Parathyroid adenoma (tissue), 2 donors: ENCODE results near the gene ETV1.
A peak's percentile ranks its signal among the peaks of the same experiment; 100 is the strongest.

Experiments
- H2AFZ ChIP-seq: fragments of 300-600 bp; sonication (generic); one replicate; pipeline ENCODE4 v1.7.0; 2017; ENCODE audit warnings: antibody characterized with exemption, mild to moderate bottlenecking
- H3K27ac ChIP-seq: fragments of 300-600 bp; sonication (generic); one replicate; pipeline ENCODE4 v1.7.0; 2017
- H3K27me3 ChIP-seq: fragments of 300-600 bp; sonication (generic); one replicate; pipeline ENCODE4 v1.7.0; 2017; ENCODE audit warnings: low read length; ENCODE audit not compliant: control insufficient read depth, insufficient read depth
- H3K36me3 ChIP-seq: fragments of 300-600 bp; sonication (generic); one replicate; pipeline ENCODE4 v1.7.0; 2017; ENCODE audit warnings: low read length; ENCODE audit not compliant: control insufficient read depth, insufficient read depth
- H3K4me1 ChIP-seq: fragments of 300-600 bp; sonication (generic); one replicate; pipeline ENCODE4 v1.7.0; 2017; ENCODE audit warnings: control low read depth
- H3K4me2 ChIP-seq: fragments of 300-600 bp; sonication (generic); one replicate; pipeline ENCODE4 v1.7.0; 2017; ENCODE audit warnings: low read length
- H3K4me3 ChIP-seq: fragments of 300-600 bp; sonication (generic); one replicate; pipeline ENCODE4 v1.7.0; 2017; ENCODE audit warnings: low read depth, low read length
- H3K79me2 ChIP-seq: fragments of 300-600 bp; sonication (generic); one replicate; pipeline ENCODE4 v1.7.0; 2017; ENCODE audit warnings: control low read depth
- H3K9ac ChIP-seq: fragments of 300-600 bp; sonication (generic); one replicate; pipeline ENCODE4 v1.7.0; 2017; ENCODE audit warnings: mild to moderate bottlenecking
- H3K9me3 ChIP-seq: fragments of 300-600 bp; sonication (generic); one replicate; pipeline ENCODE4 v1.7.0; 2017; ENCODE audit warnings: low read length; ENCODE audit not compliant: control insufficient read depth
- CTCF ChIP-seq: fragments of 300-600 bp; sonication (generic); IDR thresholded peaks from one replicate; pipeline ENCODE4 v1.7.0; 2017; ENCODE audit warnings: antibody characterized with exemption, mild to moderate bottlenecking
- donor health status: primary hyperparathyroidism.

The ETV1 gene

DNA sequence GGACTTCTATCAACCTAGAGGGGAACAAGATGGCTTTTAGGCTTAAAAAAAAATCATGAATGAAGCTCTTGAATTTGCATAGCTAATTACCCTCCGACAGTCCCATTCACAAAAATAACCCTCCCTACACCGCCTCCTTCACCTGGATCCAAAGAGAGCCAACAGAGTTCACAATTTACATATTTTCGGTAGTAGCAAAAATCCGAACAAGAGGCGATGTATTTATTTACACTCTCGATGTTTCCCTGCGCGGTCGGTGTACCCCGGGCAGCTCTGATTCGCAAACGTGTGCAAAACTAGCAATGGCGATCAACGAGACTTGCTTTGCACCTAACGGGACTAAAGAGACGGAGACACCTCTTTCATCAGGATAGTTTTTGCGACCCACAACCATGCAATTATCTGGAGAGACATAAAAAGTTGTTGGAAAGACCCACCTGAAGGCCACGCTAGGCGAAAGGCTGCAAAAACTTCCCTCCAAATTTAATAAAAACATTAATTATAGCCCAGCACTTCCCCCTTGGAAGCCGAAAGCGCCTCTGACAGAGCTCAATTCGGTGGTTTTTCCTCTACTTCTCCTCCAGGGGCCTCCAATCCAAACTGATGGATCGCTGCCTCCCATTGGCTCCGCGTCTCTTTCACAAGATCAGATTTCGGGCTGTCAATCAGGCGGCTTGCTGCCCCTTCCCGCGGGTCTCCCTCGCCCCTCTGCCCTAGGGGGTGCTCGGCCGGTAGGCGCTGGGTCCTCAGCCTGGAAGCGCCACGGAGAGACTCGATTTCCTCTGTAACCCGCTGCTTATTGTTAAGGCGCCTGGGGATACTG is at the start of gene ETV1:
Gene ETV1, minus strand, starts transcription at position 541 of the 823 bp plus-strand sequence. CDS start 614 bp downstream, outside the sequence.
- H3K36me3 ChIP-seq: no peaks in the 10 kb centered on the region
- H3K27ac ChIP-seq: peak within 1 kb of the TSS; percentile 94
- TF ChIP-seq CTCF: peak; percentile 23
- no peaks in the 10 kb centered on the region for H3K79me2 ChIP-seq
- H3K9me3 ChIP-seq: no peaks in the 10 kb centered on the region
- no peak within 1 kb of the TSS for H3K9ac ChIP-seq
- H3K27me3 ChIP-seq: no peaks in the 10 kb centered on the region
- H2AFZ ChIP-seq: peak within 1 kb of the TSS; percentile 93
- H3K4me3 ChIP-seq: peak within 1 kb of the TSS; percentile 80
- no peaks in the 10 kb centered on the region for H3K4me1 ChIP-seq
- peak within 1 kb of the TSS; percentile 82 for H3K4me2 ChIP-seq

DNA sequence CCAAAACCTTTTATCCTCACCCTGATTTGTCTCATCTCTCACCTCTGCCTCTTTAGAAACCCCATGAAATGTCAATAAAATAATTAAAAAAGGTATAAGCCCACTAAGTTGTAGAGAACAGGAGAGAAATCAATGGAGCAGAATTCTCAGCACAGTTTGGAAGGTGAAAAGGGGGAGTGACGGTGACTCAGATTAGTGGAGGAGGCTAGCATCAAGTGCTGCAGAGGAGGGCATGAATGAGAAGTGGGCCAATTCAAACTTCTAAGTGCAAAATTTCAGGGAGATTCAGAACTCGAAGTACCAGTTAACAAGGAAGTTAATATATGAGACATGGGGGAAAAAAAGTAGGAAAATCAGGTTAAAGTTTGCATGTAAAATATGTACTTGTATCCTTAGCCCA is 34.9 kb upstream of the ETV1 start:
- no peak for TF ChIP-seq CTCF
- Histone ChIP-seq H3K36me3 (no peaks in the 10 kb centered on the region), H3K4me1 (no peaks in the 10 kb centered on the region), H3K4me2 (no peak overlapping the region), H3K27ac (no peak overlapping the region), H3K9ac (no peak overlapping the region), H3K9me3 (no peaks in the 10 kb centered on the region), H3K4me3 (no peak overlapping the region), H2AFZ (no peak overlapping the region), H3K79me2 (no peaks in the 10 kb centered on the region), H3K27me3 (no peaks in the 10 kb centered on the region)

DNA sequence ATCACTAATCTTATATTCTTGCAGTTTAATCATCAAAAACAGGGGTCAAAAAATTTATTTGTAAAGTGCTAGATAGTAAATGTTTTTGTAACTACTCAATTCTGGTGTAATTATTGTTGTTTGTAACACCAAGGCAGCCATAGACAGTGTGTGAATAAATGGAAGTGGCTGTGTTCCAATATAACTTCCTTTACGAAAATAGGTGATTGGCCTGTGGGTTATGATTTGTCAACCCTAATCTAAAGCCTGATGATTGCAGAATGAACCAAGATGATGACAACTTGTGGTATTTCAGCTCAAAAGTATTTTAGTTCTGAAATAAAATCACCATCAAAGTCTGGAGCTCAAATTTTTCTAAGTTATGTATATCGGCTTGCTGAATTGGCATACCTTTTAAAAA is 34.4 kb upstream of the ETV1 start:
- H3K9ac ChIP-seq: no peak overlapping the region
- H3K36me3 ChIP-seq: no peaks in the 10 kb centered on the region
- H3K4me2 ChIP-seq: no peak overlapping the region
- H3K27me3 ChIP-seq: no peaks in the 10 kb centered on the region
- H3K4me3 ChIP-seq: no peak overlapping the region
- no peak overlapping the region for H2AFZ ChIP-seq
- no peaks in the 10 kb centered on the region for H3K4me1 ChIP-seq
- no peak for TF ChIP-seq CTCF
- no peaks in the 10 kb centered on the region for H3K9me3 ChIP-seq
- no peak overlapping the region for H3K27ac ChIP-seq
- no peaks in the 10 kb centered on the region for H3K79me2 ChIP-seq

DNA sequence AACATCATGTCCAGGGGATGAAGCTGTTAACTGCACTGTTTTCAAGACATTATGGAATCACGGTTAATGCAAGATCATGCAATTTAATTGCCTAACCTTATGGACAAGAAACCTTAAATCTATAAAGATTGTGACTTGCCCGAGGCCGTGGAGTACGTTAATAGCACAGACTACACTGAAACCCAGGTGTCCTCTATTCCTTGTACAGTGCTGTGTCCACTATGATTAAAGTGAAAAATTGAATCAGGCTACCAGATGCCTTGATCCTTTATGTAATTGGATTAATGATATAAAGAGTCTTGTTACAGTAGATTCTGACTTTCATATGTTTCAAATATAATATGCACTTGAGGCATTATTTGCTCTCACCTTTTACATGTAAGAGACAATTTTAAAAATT is 33.9 kb upstream of the ETV1 start:
- H3K27me3 ChIP-seq: no peaks in the 10 kb centered on the region
- no peaks in the 10 kb centered on the region for H3K4me1 ChIP-seq
- H3K4me2 ChIP-seq: no peak overlapping the region
- H2AFZ ChIP-seq: no peak overlapping the region
- TF ChIP-seq CTCF: no peak
- H3K4me3 ChIP-seq: no peak overlapping the region
- H3K79me2 ChIP-seq: no peaks in the 10 kb centered on the region
- no peaks in the 10 kb centered on the region for H3K36me3 ChIP-seq
- H3K27ac ChIP-seq: no peak overlapping the region
- no peaks in the 10 kb centered on the region for H3K9me3 ChIP-seq
- H3K9ac ChIP-seq: no peak overlapping the region

DNA sequence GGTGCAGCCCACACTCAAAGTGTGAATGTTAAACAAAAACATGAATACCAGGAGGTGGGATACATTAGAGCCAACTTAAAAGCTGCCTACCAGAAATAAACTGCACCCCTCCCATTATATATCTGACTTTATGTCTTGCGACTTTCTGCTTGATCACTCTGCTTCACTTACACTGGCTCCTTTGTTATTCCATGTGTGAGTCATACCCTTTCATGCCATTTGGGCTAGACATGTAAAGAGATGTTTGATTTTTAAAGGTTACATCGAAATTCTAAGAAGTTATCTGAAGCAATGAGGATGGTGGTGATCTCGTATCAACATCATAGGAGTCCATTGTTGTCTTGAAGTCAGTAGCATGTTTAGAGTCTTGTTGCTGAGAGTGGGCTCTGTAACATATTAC is 31.6 kb upstream of the ETV1 start:
- Histone ChIP-seq H3K4me1 (no peaks in the 10 kb centered on the region), H3K27me3 (no peaks in the 10 kb centered on the region), H3K36me3 (no peaks in the 10 kb centered on the region), H3K27ac (no peak overlapping the region), H3K4me2 (no peak overlapping the region), H3K4me3 (no peak overlapping the region), H3K79me2 (no peaks in the 10 kb centered on the region), H3K9ac (no peak overlapping the region), H2AFZ (no peak overlapping the region), H3K9me3 (no peaks in the 10 kb centered on the region)
- no peak for TF ChIP-seq CTCF
